Stimulated activated CD8-positive, alpha-beta memory T cell treated with anti-CD3 and anti-CD28 coated beads, Interleukin-7, amount 100 ng/mL, for 1 hour (primary cell): ENCODE results near the gene OPHN1.

Source experiments
- DNase-seq, 2 donors: peaks; one replicate each; pipeline ENCODE4 v3.0.0-alpha.2; 2020; ENCODE audit warnings: low read depth in 2 of 2

Gene OPHN1

DNA sequence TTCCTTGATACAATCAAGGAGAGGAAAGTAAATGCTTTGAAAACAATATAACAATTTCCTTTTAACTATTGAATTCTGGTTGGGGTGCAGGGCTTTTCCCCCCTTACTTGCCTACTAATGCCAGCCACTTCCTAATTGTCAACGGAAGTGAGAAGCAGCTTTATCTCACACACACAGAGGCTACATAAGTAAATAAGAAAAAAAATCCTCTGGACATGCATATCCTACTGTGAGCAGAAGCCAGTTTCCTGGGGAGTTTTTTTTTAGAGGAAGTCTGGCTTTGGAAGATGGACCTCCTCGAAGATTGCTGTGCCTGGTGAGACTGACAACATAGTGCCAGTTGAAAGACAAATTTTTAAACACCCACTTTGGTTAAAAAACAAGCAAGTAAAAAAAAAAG is 180.6 kb downstream of the OPHN1 start:
- DNase-seq: no peak

GRCh38 chrX:68249903-68250302 is 183.4 kb downstream of the OPHN1 start:
- DNase-seq: no peak

DNA sequence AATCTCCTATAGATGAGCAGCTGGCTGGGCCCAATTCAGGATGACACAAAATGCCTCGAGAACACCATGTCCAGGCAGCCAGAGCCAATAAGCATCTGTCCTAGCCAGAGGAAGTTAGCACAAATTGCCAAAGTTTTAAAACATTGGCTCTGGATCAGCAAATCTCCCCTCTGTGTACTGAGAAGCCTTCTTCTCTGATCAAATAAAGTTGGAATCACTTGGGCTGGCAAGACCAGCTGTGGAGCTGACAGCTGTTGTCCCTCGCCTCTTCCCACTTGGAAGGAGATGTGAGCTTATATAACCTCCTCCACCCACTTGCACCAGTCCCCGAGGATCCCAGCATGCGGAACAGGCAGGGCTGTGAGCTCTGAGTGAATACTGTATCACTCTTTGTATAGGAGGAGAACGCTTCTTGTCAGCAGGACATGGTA is 183.9 kb downstream of the OPHN1 start:
- no peak for DNase-seq

GRCh38 chrX:68238568-68238967 is 194.7 kb downstream of the OPHN1 start:
- no peak for DNase-seq

GRCh38 chrX:68234171-68234910 is 199.0 kb downstream of the OPHN1 start:
- DNase-seq: no peak

DNA sequence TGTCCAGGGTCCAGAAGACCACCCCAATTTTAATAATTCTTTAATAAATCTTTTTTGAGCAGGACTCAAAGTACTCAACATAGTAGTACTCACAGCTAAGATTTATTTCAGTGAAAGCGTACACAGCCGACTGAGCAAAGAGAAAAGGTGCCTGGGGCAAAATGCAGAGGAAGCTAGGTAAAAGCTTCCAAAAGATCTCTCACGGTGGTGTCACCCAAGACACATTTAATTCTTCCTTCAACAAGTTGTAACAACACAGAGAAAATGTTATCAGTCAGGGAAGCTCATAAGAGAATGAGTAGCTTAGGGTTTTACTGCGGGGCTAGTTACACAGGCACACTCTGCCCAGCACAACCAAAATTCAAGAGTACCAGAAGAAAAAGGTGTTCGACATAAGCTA is 201.1 kb downstream of the OPHN1 start:
- DNase-seq: no peak

DNA sequence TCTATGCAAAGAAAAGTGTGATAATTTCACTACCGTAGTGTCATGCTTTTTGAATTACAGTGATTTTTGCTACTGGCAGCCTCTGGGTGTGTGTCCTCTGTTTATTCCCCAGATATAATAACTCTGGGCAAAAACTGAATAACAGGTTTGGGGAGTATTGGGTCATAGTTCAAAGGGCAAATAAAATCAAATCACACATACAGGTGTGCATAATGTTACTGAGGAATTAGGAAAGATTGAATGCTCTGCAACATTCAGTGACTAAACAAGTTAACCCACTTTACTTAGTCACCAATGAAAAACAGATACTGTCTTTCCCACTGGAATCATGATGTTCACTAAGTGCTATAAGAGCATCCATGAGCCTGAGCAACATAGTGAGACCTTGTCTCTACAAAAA is 224.3 kb downstream of the OPHN1 start:
- no peak for DNase-seq

- DNase-seq: no peak
Observed at GRCh38 chrX:68204521-68205038, 228.7 kb downstream of the OPHN1 start.

- DNase-seq: no peak
Observed at GRCh38 chrX:68203646-68204045, 229.6 kb downstream of the OPHN1 start.

- DNase-seq: no peak
Observed at GRCh38 chrX:68203211-68203610, 230.1 kb downstream of the OPHN1 start.

DNA sequence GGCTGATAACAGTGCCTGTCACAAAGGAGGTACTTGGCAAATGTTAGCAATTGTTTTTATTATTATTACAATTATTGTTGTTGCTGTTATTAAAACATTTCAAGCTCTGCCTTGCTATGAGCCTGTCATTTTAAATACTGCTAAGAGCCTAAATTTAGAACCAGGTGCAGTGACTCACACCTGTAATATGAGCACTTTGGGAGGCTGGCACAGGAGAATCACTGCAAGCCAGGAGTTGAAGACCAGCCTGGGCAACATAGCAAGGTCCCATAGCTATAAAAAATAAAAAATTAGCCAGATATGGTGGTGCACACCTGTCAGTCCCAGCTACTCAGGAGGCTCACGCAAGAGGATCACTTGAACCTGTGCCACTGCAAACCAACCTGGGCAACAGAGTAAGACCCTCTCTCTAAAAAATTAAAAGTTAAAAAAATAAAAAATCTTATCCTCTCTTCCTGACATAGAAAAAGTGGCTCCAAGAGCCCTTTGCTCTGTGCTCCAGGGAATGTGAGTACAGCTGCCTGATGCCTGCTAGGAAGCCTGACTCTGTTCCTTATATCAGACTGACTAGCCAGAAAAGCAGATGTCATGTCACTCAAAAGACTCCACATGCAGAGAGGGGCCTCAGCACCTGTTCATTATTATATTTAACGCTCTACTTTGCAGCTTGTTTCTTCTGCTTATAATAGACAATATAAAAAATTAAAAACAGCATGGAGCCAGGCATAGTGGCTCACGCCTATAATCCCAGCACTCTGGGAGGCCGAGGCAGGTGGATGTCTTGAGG is 234.0 kb downstream of the OPHN1 start:
- DNase-seq: no peak

GRCh38 chrX:68196939-68197791 is 236.1 kb downstream of the OPHN1 start:
- DNase-seq: no peak

GRCh38 chrX:68195561-68195960 is 237.7 kb downstream of the OPHN1 start:
- no peak for DNase-seq

DNA sequence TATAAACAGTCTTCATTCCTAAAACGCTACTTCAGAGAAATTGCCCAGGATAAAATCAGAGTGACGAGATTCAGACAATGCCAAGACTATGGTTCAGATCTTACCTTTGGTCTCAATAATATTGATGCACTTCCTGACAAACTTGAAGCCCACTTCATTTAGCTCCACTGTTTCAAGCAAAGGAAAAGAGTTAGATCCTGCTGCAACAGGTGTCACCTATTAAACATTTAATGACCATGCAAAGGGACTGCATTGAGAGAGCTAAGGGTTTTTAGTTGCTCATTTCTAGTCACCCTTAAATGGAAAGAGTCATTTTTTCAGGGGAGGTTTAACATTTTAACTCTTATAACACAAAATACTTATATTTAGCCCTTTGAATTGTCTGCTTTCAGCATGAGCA is 239.5 kb downstream of the OPHN1 start:
- DNase-seq: no peak

GRCh38 chrX:68193234-68193633 is 240.1 kb downstream of the OPHN1 start:
- DNase-seq: no peak

- DNase-seq: no peak
Observed at GRCh38 chrX:68190799-68191198, 242.5 kb downstream of the OPHN1 start.

- DNase-seq: no peak
Observed at GRCh38 chrX:68186552-68187262, 246.6 kb downstream of the OPHN1 start.

- DNase-seq: no peak
Observed at GRCh38 chrX:68185161-68185560, 248.1 kb downstream of the OPHN1 start.

- DNase-seq: no peak
Observed at GRCh38 chrX:68183612-68184214, 249.6 kb downstream of the OPHN1 start.

DNA sequence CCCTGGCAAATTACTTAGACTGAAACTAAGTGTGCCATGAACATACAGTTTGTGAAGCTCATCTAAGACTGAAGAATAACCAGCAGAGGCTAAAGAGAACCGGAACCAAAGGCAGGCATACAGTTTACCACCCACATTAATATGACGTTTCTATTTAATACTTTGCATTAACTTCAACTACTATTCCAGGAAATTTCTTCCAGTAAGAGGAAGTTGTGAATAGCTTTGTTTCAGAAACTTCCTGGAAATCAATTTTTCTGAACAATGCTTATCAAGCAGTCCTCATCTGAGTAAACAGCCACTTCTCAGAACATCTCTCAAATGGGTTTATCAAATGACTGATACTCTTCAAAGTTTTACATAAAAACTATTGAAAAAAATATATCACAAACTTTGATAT is 252.7 kb downstream of the OPHN1 start:
- no peak for DNase-seq

GRCh38 chrX:68179355-68179754 is 253.9 kb downstream of the OPHN1 start:
- DNase-seq: no peak
